SIG-M5 treated with dmso at 0.1 percent for 504 hours (cell line): Measurements from ENCODE around the gene CCL27.

Source experiments
- DNase-seq: peaks from one replicate; lab custom pipeline; 2025; ENCODE audit not compliant: unreplicated experiment; lab: John Stamatoyannopoulos, UW

CCL27 gene

DNA sequence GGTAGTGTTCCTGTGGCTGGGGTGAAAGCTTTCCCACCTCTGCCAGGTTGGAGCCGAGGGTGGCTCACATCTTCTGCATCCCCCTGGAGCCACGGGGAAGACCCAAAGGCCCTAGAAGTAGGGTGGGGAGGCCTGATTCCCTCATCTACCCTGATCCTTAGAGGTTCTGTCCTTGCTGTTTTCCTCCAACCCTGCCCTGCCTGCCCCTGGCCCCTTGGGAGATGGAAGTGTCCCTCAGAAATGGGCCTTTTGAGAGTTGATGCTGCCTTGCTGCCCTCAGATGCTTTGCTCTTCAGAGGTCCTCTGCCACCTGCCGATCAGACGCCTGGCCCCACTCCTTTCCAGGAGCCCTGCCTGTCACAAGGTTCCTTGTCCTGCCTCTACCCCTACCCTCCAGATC is 22.4 kb upstream of the CCL27 start:
- no peak for DNase-seq

DNA sequence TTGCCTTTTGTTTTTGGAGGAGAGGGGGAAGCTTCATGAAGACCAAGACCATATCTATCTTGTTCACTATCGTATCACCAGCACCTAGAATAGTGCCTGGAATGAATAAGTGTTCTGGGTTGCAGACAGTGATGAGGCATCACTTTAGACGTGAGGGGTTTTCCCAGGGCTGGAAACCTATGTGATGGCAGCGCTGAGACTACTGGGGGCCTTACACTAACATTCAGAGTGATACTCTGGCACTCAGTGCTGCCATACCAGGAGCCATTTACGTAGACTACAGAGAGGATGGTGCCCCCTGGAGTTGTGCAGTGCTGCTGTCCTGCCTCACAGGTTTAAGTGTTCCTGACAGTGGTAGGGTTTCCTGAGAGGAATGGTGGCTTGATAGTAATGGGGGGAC is 21.7 kb upstream of the CCL27 start:
- no peak for DNase-seq

DNA sequence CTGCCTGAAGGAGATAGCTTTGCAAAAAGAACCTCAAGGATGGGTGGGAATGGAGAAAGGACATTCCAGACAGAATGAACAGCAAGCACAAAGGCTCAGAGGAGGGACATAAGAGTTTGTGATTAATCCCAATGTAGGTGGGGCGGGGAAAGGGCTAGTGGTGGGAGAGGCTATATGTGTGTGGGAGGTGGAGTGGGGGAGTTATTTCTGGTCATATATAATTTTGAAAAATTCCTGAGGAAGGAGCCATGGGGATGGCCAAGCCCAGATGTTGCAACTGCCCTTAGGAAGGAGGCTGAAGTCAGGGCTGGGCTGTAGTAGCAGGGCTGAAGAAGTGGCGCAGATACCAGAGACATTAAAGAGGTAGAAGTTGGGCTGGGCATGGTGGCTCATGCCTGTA is 13.4 kb upstream of the CCL27 start:
- DNase-seq, result no peak

- DNase-seq, result peak; percentile 80
These were observed 12.7 kb upstream of the CCL27 start for GRCh38 chr9:34675048-34675714.

DNA sequence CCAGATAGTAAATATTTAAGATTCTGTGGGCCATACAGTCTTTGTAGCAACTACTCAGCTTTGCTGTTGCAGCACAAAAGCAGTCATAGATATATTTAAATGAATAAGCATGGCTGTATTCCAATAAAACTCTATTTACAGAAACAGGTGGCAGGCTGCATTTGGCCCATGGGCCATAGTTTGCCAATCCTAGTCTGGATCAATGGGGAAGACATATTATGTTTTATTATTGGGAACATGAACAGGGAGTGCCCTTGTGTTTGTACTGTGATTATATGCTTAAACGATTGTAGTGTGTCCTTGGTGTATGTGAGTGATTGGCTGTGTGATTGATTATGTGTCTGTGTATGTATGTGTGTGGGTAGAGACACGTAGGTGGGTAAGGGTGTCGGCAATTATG is 12.0 kb upstream of the CCL27 start:
- no peak for DNase-seq

GRCh38 chr9:34671307-34671706 is 8.8 kb upstream of the CCL27 start:
- DNase-seq, result no peak

DNA sequence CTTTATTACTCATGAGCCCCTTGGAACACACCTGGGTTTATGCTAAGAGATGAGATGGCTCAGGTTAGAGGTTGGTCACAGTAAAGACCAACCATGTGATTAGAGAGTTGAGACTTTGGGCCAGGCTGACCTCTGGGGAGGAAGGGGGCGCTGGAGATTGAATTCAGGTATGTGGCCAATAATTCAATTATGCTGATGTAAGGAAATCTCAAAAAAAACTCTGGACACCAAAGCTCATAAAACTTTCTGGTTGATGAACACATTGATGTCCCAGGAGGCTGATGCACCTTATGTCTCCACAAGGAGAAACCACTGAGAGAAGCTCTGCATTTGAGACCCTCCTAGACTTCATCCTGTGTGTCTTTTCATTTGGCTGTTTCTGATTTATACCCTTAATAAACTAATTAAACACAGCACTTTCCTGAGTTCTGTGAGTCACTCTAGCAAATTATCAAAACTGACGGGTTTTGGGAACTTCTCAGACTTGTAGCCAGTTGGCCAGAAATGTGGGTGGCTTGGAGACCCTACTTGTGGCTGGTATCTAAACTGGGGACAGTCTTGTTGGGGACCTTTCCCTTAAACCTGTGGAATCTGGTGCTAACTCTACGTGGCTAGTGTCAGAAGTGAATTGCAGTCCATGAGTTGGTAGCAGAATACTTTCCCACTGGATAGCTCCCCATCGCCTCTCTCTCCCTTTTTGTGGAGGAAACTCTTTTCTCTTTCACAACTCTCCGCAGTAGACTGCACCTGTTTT is 7.5 kb upstream of the CCL27 start:
- DNase-seq, result no peak

GRCh38 chr9:34665381-34666250 is 3.2 kb upstream of the CCL27 start:
- DNase-seq, result peak; percentile 89

- no peak for DNase-seq
These were observed 2.6 kb upstream of the CCL27 start for GRCh38 chr9:34665067-34665380.

DNA sequence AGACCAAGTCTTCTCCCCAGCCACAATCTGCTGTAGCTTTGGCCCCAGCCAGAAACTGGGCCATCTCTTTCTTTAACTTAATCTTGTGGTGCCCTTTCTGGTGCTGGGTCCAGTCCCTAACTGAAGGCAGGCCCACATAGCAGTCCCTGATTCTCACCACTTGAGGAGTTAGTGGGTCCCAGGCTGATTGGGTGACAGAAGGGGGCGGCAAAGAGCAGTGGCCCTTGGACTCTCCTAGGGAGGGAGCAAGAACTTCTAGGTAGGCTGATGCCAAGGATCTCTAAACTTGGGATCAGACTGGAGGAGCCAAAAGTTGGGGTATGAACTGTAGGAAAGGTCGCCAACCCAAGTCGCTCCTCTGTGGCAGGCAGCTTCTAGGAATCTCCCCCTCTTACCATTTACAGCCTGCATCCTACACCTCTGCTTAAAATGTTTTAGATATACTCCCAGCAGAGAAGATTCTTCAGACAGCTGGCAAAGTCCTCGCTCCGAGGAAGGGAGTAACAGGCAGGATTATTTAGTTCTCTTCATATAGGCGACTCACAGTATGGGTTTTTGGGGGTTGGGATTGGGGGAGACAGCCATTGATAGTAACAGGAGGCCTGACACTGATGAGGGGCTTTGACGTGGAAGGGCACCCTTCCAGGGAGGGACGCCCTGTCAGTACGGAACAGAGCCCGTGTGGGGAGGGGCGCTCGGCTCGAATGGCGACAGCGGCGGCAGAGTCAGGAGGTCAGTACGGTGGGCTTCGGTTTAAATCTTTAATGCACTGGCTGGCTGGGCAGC is 2.0 kb upstream of the CCL27 start:
- DNase-seq, result peak; percentile 80

GRCh38 chr9:34663303-34663605 is 797 bp upstream of the CCL27 start:
- DNase-seq, result no peak

DNA sequence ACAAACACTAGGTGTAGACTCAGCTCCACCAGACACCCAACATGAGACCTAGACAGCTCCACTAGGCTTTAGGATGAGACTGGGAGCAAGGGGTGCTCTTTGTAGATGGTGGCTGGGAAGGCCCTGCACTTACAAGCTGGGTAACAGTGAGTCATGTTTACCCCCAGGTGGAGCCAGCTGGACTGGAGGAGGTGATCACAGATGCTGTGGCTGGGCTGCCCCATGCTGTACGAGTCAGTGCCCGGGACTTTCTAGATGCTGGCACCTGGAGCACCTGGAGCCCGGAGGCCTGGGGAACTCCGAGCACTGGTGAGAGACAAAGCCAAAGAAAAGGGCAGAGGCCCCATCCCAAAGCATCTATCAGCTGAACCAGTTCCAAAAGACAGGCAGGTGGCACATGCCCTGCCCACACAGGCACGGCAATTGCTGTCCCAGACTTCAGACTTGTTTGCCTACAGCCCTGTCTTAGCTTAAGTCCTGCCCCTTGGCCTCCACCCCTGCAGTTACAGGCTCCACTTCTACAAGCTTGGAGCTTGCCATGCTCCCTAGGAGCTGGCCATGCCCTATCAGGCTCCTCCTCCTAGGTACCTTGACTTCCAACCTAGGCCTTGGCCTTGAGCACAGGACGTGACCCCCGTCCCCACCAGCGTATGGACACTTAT is 2.7 kb downstream of the CCL27 start:
- no peak for DNase-seq

DNA sequence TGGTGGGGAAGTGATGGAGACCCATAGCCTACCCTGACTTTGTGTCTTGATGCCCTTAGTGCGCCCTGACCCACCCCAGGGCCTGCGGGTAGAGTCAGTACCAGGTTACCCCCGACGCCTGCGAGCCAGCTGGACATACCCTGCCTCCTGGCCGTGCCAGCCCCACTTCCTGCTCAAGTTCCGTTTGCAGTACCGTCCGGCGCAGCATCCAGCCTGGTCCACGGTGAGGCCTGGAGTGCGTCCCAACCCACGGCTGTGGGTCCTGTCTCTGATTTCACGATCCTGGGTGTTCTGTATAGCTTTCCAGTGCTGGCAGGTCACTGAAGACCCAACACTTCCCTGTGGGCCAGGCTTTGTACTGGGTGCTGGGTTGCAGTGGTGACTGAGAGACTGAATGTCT is 4.0 kb downstream of the CCL27 start:
- DNase-seq, result no peak

GRCh38 chr9:34656992-34657391 is 5.5 kb downstream of the CCL27 start:
- DNase-seq, result no peak

DNA sequence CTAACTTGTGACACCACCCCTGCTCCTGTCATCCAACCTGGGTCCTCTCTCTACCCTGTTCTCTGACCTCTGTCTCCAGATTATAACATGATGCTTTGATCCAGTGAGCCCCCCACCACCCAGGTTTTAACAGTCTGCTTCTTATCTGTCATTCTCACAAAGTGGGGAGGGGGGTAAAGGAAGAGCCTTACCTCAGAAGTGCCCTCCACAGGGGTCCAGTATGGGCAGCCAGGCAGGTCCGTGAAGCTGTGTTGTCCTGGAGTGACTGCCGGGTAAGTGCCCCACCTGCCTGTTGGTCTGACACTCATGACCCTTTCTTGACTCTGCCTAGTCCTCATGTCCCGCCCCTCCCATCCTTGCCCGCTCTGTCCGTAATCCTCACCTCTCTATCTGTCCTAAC is 7.1 kb downstream of the CCL27 start:
- no peak for DNase-seq

DNA sequence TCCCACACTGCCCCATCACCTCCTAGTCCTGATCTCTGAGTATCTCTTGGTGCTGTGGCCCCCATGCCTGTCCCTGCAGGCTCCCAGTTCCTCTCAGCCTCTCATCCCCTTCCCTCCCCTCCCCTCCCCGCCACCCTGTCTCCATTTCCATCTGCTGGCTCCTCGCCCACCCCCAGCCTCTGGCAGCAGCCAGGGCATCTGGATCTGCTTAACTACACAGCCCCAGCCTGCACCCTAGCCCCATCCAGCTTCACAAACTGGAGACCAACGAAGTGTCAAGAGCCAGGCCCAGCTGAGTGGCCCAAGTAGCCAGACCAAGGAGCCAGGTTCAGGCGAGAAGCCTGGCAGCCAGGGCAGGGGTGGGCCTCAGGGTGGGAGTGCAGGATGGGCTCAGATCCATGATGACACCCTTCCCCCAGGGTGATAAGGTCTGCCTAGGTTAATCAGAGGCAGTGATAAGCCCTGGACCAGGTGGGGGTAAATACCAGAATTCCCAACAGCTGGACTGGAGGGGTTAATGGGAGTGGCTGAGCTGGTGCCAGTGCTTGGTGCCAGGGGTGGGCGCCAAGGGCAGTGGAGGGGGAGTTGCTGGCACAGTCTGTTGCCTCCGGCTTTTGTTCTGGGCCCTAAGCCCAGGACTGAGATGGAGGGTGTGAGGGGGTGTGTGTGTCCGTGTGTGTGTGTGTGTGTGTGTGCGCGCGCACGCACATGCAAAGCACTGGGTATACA is 8.0 kb downstream of the CCL27 start:
- DNase-seq, result no peak

DNA sequence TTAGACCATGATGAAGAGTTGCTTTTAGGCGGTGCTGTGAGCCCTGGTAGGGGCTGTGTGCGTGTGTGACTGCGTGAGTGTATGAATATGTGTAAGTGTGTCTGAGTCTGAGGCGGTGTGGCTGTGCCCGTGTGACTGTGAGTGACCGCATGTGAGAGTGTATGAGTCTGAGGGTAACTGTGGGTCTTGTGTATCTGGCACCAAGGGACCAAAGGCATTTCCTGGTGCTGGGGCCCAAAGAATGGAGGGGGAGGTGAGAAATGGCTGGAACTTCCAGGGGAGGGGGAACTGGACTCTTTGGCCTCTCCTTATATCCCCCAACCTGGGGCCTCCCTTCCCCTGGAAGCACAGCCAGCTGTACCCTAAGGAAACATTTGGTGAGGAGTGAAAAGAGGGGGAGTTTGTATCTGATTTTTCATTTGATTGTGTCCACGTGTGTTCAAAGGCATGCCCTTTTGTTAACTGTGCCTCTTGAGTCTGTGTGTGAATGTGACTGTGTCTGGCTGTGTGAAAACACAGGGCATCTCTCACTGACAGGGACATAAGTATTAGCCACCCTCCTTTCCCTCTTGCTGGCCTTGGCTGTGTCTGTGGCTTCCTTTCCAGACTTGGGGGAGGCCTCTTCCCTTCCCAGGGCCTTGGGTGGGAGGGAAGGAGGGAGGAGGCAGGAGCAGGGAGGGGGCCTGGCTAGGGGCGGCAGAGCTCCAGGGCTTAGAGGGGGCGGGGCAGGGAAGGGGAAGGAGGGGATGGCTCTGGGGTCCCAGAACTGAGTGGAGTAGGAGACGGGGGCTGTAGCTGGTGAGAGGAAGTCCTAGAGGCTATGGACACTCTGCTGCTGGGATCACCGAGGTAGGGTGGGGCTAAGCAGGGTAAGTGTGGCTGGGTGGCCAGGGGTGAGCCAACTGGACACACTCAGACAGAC is 9.0 kb downstream of the CCL27 start:
- no peak for DNase-seq

DNA sequence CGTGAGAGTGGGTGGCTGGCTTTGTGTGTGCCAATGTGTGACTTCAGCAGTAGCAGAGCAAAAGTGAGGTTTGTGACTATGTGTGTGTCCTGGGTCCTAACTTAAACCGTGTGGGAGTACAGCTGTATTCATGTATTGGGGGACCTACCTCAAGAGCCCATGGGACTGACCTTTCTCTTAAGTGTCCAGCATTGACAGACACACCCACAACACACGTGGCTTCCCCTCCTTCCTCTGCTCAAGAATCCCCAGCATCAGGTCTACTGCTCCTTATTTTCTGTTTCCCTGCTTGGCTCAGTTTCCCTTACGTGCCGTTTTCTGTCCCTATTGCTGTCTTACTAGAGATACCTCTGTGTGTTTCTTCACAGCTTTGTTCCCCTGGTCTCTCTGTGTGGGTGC is 9.9 kb downstream of the CCL27 start:
- no peak for DNase-seq

DNA sequence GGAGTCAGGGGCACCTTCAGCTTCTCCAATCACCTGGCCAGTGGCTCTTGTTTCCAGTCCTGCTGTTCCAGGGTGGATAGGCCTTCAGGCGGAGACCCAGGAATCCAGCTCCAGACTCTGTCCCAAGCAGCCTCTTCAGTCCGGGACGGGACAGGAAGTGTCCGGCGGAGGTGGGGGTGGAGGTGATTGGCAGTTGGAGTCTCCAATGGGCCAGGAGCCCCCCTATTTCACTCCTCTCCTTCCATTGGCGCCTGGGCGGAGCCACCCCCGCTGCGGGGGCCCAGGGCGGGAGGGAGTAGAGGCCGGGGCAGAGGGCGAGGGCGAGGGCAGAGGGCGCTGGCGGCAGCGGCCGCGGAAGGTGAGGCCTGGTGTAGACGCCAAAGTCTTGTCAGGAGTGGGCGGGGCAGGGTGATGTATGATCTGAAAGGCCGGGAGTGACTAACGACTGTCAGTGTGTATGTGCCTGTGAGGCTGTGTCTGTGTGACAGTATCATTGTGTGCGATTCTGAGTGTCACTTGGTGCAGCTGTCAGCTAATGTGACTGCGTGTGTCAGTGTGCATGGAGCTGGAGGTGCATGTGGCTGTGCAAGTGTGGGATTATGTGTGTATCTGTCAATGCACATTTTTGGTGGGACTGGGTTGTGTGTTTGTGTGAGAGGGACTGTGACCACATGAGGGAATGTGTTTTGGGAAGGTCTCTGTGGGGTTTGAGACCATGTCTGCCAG is 10.4 kb downstream of the CCL27 start, which contains the start of gene IL11RA:
Gene IL11RA (plus strand): TSS at position 310 of the 726 bp plus-strand sequence. CDS start 3,033 bp downstream, outside the sequence.
- no peak for DNase-seq
